IMR-90 (cell line): ENCODE measurements around the gene YPEL3.

Experiments used
- BHLHE40 ChIP-seq: fragments of 150-350 bp; IDR thresholded peaks from 2 replicates; pipeline ENCODE4 v1.6.1; 2016; ENCODE audit warnings: mild to moderate bottlenecking, low read depth, low read length
- CEBPB ChIP-seq: IDR thresholded peaks from 2 replicates; pipeline ENCODE4 v1.6.1; 2012; ENCODE audit warnings: low read depth, low read length, improper control_type of control experiment
- FOS ChIP-seq: fragments of 150-350 bp; IDR thresholded peaks from 2 replicates; pipeline ENCODE4 v1.6.1; 2016; ENCODE audit warnings: low read depth, low read length
- MAFK ChIP-seq: IDR thresholded peaks from 2 replicates; pipeline ENCODE4 v1.6.1; 2012; ENCODE audit warnings: low read depth, low read length, improper control_type of control experiment
- MAZ ChIP-seq: IDR thresholded peaks from 2 replicates; pipeline ENCODE4 v1.6.1; 2012; ENCODE audit warnings: low read depth, mild to moderate bottlenecking, low read length, improper control_type of control experiment, moderate library complexity, borderline replicate concordance
- MXI1 ChIP-seq: IDR thresholded peaks from 2 replicates; pipeline ENCODE4 v1.6.1; 2012; ENCODE audit warnings: low read depth, mild to moderate bottlenecking, low read length, moderate library complexity, borderline replicate concordance
- NFE2L2 ChIP-seq: fragments of 150-350 bp; IDR thresholded peaks from 2 replicates; pipeline ENCODE4 v1.6.1; 2016; ENCODE audit warnings: low read depth, mild to moderate bottlenecking, low read length
- POLR2A ChIP-seq: IDR thresholded peaks from 2 replicates; pipeline ENCODE4 v1.6.1; 2012; ENCODE audit warnings: mild to moderate bottlenecking, low read depth, low read length
- RAD21 ChIP-seq: IDR thresholded peaks from 2 replicates; pipeline ENCODE4 v1.6.1; 2012; ENCODE audit warnings: low read length, improper control_type of control experiment
- RCOR1 ChIP-seq: IDR thresholded peaks from 2 replicates; pipeline ENCODE4 v1.6.1; 2012; ENCODE audit warnings: mild to moderate bottlenecking, low read length, improper control_type of control experiment; ENCODE audit not compliant: insufficient replicate concordance
- RFX5 ChIP-seq: IDR thresholded peaks from 2 replicates; pipeline ENCODE4 v1.8.0; 2012; ENCODE audit warnings: low read depth, mild to moderate bottlenecking, low read length, moderate library complexity
- TF ChIP-seq, protein P1 (sequence below): conservative IDR thresholded peaks from 2 replicates; pipeline ENCODE4 v1.5.1; 2012; ENCODE audit warnings: mild to moderate bottlenecking, low read depth, low read length, improper control_type of control experiment
- TF ChIP-seq, protein P2 (sequence below): fragments of 150-350 bp; IDR thresholded peaks from 2 replicates; pipeline ENCODE4 v1.6.1; 2017; ENCODE audit warnings: mild to moderate bottlenecking, antibody characterized with exemption, low read length, low read depth

DNA sequence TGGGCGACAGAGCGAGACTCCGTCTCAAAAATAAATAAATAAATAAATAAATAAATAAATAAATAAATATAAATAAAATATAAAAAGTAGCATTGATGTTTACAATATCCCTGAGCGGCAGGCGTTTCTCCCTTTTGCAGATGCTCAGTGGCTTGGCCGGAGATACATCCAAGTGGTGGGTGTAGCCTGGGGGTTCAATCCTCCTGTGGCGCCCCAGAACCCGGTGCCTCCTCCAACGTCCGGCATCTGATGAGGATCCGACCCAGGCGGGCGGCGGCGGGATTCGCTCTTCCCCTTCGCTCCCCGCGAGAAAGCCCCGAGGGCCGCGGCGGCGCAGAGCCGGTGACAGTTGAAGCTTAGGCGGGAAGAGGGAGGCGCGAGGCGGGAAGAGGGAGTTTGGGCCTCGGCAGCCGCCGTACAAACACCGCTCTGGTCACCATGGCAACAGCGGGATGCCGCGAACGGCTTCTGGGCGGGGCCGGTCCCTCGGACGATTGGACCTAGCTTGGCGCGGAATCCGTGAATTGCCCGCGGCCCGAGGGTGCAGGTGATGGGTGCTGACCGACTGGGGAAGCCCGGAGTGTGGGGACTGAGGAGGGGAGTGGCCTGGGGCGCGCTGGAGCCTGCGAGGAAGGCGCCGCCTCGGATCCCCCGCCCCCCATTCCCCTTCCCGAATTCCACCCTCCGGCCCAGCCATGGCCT is 43.2 kb downstream of the YPEL3 start:
- TF ChIP-seq, protein P1, sequence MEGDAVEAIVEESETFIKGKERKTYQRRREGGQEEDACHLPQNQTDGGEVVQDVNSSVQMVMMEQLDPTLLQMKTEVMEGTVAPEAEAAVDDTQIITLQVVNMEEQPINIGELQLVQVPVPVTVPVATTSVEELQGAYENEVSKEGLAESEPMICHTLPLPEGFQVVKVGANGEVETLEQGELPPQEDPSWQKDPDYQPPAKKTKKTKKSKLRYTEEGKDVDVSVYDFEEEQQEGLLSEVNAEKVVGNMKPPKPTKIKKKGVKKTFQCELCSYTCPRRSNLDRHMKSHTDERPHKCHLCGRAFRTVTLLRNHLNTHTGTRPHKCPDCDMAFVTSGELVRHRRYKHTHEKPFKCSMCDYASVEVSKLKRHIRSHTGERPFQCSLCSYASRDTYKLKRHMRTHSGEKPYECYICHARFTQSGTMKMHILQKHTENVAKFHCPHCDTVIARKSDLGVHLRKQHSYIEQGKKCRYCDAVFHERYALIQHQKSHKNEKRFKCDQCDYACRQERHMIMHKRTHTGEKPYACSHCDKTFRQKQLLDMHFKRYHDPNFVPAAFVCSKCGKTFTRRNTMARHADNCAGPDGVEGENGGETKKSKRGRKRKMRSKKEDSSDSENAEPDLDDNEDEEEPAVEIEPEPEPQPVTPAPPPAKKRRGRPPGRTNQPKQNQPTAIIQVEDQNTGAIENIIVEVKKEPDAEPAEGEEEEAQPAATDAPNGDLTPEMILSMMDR = no peak
- TF ChIP-seq RFX5 = no peak
- no peak for TF ChIP-seq BHLHE40
- TF ChIP-seq POLR2A = no peak; the same call in 1 of the 2 replicates
- no peak for TF ChIP-seq NFE2L2
- TF ChIP-seq MXI1 = peak; percentile 76
- TF ChIP-seq FOS = no peak
- TF ChIP-seq, protein P2, sequence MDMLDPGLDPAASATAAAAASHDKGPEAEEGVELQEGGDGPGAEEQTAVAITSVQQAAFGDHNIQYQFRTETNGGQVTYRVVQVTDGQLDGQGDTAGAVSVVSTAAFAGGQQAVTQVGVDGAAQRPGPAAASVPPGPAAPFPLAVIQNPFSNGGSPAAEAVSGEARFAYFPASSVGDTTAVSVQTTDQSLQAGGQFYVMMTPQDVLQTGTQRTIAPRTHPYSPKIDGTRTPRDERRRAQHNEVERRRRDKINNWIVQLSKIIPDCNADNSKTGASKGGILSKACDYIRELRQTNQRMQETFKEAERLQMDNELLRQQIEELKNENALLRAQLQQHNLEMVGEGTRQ = no peak
- TF ChIP-seq CEBPB = no peak
- TF ChIP-seq RCOR1 = peak; percentile 34
- TF ChIP-seq MAFK = no peak
- no peak for TF ChIP-seq RAD21
- peak; percentile 79; the same call in 1 of the 2 replicates for TF ChIP-seq MAZ
